ENCODE results near the gene TNFRSF17.

DNA sequence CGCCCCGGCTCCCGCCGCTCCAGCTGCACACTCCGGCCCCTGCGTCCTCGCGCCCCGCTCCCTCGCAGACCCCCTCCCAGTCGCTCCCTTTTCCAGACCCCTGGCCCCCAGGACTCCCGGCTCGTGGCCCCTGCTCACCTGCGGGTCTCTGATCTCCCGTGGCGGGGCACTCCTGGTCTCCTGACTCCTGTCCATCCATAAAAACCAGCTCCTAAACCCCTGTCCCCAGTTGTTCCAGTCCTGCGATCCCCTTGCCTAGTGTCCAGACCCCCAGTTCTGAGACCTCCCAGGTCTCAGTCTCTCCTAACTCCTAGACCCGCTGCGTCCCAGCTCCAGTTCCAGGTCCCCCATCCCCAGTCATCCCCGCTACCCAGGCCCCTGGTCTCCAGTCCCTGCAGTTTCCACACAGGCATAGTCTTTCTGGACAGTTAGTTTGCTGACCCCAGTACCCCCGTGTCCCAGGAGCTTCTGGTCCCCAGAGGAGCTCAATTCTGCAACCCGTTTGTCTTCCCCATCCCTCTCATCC lies 11.9 kb downstream of the TNFRSF17 start:
- TF ChIP-seq, protein P1, sequence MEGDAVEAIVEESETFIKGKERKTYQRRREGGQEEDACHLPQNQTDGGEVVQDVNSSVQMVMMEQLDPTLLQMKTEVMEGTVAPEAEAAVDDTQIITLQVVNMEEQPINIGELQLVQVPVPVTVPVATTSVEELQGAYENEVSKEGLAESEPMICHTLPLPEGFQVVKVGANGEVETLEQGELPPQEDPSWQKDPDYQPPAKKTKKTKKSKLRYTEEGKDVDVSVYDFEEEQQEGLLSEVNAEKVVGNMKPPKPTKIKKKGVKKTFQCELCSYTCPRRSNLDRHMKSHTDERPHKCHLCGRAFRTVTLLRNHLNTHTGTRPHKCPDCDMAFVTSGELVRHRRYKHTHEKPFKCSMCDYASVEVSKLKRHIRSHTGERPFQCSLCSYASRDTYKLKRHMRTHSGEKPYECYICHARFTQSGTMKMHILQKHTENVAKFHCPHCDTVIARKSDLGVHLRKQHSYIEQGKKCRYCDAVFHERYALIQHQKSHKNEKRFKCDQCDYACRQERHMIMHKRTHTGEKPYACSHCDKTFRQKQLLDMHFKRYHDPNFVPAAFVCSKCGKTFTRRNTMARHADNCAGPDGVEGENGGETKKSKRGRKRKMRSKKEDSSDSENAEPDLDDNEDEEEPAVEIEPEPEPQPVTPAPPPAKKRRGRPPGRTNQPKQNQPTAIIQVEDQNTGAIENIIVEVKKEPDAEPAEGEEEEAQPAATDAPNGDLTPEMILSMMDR (IDR thresholded peaks at IDR 0.05): no peak
- no peak for TF ChIP-seq POLR2A (IDR thresholded peaks at IDR 0.05)
